Astrocyte of the spinal cord (primary cell): ENCODE measurements around the gene PLEKHA4.

Experiments
- DNase-seq: peaks from one replicate; pipeline ENCODE4 v3.0.0; 2011; ENCODE audit warnings: low read depth, low spot score
- H3K4me3 ChIP-seq: 2 replicates; pipeline ENCODE4 v1.5.1; 2011; ENCODE audit warnings: low read depth, mild to moderate bottlenecking, low read length, moderate library complexity
- in situ Hi-C: cut with HindIII; loops from 2 replicates; pipeline ENCODE4 v1.10.0; 2017; ENCODE audit warnings: low sequenced_read_pairs
- TF ChIP-seq, protein P1 (sequence below): IDR thresholded peaks from 2 replicates; pipeline ENCODE4 v1.5.1; 2012; ENCODE audit warnings: low read depth, mild to moderate bottlenecking, low read length, inconsistent platforms

The PLEKHA4 gene

GRCh38 chr19:48826606-48827020, 41.8 kb downstream of the PLEKHA4 start:
- TF ChIP-seq, protein P1, sequence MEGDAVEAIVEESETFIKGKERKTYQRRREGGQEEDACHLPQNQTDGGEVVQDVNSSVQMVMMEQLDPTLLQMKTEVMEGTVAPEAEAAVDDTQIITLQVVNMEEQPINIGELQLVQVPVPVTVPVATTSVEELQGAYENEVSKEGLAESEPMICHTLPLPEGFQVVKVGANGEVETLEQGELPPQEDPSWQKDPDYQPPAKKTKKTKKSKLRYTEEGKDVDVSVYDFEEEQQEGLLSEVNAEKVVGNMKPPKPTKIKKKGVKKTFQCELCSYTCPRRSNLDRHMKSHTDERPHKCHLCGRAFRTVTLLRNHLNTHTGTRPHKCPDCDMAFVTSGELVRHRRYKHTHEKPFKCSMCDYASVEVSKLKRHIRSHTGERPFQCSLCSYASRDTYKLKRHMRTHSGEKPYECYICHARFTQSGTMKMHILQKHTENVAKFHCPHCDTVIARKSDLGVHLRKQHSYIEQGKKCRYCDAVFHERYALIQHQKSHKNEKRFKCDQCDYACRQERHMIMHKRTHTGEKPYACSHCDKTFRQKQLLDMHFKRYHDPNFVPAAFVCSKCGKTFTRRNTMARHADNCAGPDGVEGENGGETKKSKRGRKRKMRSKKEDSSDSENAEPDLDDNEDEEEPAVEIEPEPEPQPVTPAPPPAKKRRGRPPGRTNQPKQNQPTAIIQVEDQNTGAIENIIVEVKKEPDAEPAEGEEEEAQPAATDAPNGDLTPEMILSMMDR, result peak; percentile 5
- in situ Hi-C loops, result no loop called here
- DNase-seq, result no peak
- no peak overlapping the region for H3K4me3 ChIP-seq

DNA sequence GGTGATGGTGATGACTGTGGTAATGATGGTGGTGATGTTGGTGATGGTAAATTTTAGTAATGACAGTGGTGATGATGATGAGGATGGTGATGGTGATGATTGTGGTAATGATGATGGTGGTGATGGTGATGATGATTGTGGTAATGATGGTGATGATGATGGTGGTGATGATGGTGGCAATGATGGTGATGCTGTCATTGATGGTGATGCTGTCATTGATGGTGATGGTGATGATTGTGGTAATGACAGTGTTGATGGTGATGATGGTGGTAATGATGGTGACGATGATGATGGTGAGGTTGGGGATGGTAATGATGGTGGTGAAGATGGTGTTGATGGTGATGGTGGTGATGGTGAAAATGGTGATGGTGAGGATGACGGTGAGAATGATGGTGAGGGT, 45.9 kb downstream of the PLEKHA4 start:
- TF ChIP-seq, protein P1, result no peak
- no peak overlapping the region for H3K4me3 ChIP-seq
- in situ Hi-C loops, result no loop called here
- no peak for DNase-seq

DNA sequence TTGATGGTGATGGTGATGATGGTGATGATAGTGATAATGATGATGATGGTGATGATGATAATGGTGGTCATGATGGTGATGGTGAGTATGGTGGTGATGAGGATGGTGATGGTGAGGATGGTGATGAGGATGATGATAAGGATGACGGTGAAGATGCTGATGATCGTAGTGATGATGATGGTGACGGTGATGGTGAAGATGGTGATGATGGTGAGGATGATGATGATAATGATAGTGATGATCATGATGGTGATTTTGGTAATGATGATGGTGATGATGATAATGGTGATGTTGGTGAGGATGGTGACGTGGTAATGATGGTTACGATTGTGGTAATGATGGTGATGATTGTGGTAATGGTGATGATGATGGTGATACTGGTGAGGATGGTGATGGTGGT, 46.8 kb downstream of the PLEKHA4 start:
- no peak for DNase-seq
- in situ Hi-C loops, result no loop called here
- no peak overlapping the region for H3K4me3 ChIP-seq
- TF ChIP-seq, protein P1, result no peak

DNA sequence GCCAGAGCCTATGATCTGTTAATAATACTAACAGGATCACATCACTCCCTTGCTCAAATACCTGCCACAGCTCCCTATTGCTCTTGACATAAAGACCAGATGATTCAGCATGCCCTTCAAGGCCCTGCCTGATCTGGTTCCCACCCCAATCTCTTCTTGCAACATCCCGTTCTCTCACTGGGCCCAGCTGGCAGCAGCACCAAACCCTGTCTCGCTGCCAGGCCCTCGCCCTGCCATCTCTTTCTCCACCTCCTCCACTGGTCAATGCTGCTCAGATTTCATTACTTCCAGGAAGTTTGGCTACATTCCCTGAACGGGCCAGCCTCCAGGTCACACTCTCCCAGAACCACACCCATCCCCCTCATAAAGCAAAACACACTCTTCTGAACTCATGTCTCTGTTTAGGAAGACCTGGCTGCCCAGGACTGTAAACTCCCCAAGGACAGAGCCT, 49.0 kb downstream of the PLEKHA4 start:
- DNase-seq, result peak; percentile 69
- in situ Hi-C loops, result no loop called here
- H3K4me3 ChIP-seq, result no peak overlapping the region
- TF ChIP-seq, protein P1, result no peak

DNA sequence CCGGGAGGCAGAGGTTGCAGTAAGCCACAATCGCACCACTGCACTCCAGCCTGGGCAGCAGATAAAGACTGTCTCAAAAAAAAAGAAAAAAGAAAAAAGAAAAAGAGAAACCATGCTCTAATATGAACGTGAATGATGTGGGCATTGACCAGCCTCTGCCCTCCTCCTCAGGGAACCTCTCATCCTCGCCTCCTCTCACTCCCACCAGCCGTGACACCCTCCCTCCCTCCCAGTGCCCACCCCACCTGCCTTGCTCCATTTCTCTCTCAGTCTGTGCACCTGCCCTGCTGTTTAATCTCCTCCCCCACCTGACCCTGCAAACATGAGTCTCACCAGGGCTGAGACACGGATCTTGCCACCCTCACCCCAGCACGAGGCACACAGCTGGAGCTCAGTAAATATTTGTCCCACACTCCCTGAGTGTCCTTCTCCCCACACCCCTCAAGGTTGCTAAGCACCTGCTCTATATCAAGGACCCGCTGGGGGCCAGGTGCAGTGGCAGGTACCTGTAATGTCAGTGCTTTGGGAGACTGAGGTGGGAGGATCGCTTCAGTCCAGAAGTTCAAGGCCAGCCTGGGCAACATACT, 50.1 kb downstream of the PLEKHA4 start:
- TF ChIP-seq, protein P1, result no peak
- H3K4me3 ChIP-seq, result no peak overlapping the region
- DNase-seq, result no peak
- in situ Hi-C loops, result no loop called here

GRCh38 chr19:48817585-48818124, 50.8 kb downstream of the PLEKHA4 start:
- TF ChIP-seq, protein P1, result no peak
- in situ Hi-C loops, result no loop called here
- H3K4me3 ChIP-seq, result no peak overlapping the region
- no peak for DNase-seq
